GM19395 (cell line): Measurements from ENCODE around the gene GRM4.

ENCODE experiments used
- ATAC-seq: cut with Tn5 transposase; IDR thresholded peaks from one replicate; pipeline ENCODE4 v1.9.1; 2021; ENCODE audit warnings: mild to moderate bottlenecking, moderate library complexity; ENCODE audit not compliant: unreplicated experiment

The GRM4 gene

DNA sequence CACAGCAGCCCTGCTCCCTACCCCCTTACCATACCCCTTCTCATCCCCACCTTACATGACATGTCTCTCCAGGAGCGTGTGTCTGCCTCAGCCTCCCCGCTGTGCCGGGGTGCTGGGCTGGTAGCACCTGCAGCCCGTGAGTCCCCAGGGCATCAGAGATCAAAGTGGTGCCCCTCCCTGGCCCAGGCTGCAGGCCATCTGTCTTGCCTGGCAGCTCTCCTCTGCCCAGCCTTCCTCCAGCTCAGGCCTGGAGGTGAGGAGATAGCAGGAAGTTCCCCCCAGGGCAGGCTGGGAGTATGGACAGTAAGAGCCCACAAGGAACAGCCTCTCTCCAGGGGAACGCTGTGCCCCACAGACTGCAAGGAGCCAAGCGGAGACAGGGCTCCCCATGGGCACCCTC lies 35.3 kb downstream of the GRM4 start:
- ATAC-seq, result no peak

DNA sequence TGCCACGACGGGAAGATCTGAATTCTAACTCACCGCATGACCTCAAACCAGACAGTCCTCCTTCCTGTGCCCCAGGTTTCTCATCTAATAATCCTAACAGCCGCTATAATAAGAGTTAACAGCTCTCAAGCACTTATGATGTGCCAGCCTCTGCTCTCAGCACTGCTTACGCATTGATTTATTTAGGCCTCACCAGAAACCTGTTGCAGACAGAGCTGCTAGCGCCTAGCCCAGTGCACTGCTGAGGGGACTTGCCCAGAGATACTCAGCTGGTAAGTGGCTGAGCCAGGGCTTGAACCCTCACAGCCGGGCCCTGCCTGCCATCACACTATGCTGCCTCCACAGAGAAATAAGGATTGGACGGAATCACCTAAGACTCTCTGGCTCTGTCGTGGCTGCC lies 37.7 kb downstream of the GRM4 start:
- ATAC-seq, result no peak

DNA sequence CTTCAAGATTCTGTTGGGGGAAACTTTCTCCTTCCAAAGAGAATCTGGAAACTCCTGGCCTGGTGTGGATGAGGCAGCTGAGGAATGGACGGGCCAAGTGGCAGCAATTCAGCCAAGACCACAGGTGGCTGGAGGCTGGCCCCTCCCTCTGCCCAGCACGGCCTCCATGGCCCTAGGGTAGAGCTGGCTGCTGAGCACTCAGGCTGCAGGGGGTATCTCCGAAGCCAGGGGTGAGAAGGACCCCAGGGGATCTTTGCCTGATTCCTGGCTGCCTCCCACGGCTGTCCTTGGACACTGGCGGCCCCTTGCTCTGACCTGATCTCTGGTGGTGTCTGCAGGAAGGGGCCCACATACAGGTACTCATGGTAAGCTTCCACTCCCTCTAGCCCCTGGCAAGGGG lies 39.0 kb downstream of the GRM4 start:
- ATAC-seq, result no peak

DNA sequence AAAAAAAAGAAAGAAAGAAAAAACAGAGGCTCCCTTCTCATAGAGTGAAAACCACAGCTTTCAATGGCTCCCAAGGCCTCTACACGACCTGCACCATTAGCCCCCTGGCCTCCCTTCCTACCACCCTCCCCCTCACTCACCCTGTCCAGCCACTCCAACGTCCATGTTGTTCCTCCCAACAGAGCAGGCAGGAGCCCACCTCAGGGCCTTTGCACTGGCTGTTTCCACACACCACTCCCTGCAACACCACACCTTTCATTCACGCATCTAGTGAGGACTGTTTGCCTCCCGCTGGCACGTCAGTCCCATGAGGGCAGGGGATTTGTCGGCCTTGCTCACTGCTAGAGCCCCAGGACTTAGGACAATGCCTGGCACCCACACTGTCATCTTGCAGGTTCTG lies 39.5 kb downstream of the GRM4 start:
- ATAC-seq, result no peak

DNA sequence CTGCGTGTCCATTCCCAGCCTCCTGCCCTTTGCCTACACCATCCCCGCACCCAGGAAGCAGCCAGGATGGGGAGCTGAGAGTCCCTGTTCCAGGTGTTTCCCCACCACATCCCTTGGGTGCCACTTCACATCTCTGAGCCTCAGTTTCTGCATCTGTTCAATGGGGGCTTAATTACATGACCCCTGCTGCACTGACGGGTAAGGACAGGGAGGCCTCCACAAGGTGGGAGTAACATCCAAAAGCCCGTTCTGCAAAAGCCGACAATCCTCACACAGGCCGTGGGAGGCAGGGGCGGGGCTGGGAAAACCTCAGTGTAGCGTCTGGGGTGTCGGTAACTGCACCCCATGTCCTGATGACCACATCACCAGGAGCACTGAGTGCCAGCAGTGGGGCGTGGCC lies 41.3 kb downstream of the GRM4 start:
- no peak for ATAC-seq

DNA sequence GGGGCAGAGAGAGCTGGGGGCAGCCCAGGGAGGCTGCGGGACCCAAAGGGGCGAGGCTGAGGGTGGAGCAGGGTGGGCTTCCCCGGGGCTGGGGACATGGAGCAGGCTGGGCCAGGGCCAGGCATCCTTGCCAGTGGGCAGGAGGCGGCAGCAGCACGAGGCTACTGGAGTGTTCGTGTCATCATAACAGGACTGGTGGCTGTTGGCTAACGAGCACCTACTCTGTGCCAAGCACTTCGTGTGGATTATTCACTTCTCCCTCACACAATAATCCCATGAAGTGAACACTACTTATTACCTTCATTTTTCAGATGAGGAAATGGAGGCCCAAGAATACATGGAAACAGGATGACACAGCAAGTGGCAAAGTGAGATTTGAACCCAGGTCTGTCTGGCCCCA lies 41.7 kb downstream of the GRM4 start:
- ATAC-seq, result no peak

DNA sequence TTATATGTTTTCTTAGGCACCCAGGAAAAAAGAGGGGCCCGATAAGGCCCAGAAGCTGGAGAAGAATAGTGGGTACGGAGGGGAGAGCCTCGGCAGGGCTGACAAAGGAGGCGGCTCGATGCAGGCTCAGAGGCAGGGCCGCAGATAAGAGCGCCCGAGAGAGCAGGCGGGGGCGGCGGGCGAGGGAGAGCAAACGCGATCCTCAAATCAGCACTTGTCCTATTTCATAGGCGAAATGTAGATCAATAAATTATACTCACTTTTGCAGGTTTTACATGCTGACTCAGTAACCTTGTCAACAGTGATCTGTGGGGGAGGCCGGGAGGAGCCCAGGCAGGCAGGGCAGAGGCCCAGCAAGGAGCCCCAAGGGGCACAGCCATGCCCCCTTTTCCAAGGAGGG lies 42.6 kb downstream of the GRM4 start:
- no peak for ATAC-seq

DNA sequence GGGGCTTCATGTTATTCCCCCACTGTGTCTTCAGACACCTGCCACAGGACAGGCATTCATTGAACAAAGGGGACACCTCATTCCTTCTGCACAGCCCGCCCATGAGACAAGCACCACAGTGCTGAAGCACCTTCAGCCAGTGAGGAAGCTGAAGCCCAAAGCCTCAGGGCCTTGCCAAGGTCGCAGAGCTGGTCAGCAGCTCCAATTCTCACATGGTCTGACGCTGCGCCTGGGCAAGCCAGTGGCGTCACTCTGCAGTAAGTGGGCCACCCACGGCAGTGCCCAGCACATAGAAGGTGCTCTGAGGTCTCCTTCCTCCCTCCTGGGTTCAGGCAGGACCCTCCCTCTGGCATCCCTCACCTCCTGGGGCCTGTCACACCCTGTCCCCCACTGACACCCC lies 43.2 kb downstream of the GRM4 start:
- no peak for ATAC-seq

DNA sequence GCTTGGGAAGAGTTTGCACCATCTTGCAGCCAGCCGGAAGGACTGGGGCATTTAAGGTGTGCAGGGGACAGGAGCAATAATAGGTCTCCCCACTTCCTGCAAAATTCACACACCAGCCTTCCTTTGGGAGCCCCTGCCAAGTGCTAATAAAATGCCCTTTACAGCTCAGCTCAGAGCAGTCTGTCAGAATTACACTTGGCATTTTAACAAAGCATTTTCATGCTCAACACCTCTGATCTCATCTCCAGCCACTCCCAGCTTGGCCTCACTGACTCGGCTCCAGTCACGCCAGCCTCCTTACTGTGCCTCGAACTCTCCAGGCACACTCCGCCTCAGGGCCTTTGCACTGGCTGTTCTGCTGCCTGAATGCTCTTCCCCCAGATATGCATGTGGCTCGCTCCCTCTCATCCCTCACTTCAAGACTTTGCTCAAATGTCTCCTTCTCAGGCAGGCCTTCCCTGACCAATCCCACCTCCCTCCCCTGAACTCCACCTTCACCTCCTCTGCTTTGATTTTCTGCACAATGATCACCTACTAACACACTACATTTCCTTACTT lies 43.7 kb downstream of the GRM4 start:
- no peak for ATAC-seq

DNA sequence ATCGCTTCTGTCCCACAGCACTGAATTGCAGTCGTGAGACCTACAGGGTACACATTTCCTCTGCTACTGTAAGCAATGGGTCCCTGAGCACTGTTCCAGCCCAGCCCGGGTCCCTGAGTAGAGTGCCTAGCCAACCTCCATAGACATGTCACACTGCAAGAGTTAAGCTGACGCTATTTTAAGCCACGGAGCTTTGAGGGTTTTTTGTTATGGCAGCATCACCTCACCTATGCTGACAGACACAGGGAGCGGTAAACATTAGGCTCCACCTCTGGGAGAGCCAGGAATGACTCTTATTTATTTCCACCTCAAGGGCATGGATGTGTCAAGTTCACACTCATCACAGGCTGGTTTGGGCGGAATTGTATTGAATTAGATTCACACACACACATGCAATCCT lies 45.1 kb downstream of the GRM4 start:
- ATAC-seq, result no peak

DNA sequence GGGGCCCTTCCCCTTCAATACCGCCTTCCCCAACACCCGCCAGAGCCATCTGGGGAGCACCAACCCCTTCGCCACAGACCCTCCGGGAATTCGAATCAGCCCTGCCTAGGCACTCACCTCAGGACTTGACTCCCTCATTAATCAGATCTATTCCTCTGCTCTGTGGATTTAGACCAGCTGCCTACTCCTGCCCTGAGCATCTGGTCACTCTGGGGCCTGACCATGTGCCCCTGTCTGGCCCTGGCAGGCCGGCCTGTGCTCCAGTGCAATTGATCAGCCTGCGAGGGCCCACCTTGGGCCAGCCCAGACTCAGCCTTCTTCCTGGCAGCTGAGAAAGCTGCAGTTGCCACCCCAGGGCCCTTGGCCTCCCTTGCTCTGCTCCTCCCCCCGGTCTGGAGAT lies 46.0 kb downstream of the GRM4 start:
- ATAC-seq, result no peak

DNA sequence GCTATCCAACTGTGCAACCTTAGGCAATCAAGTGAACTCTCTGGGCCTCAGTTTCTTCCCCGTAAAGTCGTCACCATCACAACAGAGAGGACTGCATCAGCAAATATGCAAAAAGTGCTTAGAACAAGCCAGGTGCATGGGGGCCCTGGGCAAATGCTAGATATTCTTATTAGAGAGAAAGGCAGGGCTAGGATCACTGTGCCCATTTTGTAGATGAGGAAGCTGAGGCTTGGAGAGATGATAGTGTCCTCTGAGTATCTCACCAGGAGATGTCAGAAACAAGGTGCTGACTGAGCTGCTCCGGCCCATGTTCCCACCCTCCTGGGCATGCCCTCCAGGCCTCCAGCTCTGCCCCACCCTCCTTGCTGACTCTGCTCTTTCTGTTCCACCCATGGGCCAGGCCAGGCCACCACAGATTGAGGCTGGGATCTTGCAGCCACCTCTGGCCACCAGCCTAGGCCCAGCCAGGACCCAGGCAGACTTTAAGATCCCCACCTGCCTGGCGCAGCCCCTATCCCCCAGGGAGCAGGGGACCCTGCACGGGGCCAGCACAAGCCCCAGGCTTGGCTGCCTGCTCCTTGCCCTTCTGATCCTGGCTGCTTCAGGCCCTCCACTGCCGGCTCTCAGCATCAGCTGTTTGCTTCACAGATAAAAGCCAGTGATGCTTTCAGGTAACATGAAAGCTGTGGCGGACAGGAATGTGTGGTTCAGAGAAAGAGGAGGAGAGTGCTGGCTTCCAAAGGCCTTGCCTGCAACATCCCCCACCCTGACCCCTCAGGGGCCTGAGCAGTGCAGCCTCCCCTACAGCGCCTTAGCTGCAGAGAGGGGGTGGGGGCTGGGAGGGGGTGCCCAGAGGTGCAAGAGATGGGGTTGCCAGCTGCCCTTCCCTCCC lies 47.6 kb downstream of the GRM4 start:
- no peak for ATAC-seq

DNA sequence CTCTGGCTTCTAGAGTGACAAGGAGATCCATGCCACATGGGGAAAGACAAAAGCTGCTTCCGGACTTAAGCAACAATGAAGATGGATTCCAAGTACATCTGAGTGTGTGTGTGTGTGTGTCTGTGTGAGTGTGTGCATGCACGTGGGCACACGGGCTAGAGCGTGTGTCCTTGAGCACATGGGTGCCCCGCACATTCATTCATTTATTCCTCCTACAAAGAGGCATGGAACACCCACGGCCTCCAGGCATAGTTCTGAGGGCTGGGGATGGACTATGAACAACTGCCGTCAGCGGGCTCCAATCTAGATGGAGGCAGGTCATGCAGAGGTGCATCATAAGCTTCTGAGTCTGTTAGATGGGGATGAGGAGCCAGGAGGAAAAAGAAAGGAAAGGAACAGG lies 49.1 kb downstream of the GRM4 start:
- ATAC-seq, result no peak

DNA sequence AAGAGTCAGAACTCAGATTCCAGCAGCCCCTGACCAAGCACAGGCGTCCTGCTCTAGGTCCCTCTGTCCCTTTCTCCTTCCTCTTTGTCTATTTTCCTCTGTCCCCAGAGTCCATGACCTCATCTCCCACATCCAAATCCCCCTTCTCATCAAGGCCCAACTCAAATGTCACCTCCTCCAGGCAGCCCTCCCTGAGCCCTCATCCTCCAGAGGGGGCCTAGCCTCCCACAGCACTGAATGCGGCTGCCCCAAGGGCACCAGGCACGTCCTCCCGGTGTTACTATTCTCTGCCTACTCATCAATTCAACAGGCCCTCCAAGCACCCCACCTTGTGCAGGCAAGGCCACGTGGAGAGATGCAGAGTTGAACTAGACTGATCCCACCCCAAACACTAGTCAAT lies 49.7 kb downstream of the GRM4 start:
- no peak for ATAC-seq

DNA sequence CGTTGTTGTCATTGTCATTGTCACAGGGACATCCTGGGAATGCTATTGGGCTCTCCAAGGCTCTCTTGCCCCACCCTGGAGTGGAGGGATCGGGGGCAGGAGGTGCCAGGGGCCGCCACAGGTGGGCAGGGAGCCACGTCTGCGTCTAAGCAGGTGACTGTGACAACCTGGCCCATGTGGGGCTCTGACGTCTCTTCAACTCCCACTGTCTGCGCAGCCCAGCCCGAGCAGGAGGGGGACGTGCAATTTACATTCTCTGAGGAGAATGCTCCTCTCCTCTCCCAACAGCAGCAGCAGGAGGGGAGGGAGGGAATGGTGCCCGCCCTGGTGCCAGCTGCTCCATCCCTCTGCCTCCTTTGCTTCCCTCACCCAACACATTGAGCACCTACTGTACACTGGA lies 50.1 kb downstream of the GRM4 start:
- ATAC-seq, result no peak

DNA sequence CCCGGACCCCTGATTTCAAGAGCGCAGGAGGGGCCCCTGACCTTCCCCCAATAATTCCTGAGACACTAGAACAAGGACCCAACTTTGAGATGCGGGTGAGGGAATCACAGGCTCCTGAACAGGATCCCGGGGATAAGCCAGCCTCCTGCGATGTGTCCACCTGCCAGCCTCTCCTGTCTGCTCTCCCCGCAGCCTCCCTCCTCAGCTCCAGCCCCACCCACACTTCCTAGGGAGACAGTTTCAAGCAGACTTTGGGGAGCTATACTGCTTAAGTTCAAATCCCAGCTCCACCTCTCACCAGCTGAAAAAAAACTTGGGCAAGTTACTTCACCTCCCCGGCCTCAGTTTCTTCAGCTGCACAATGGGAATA lies 50.8 kb downstream of the GRM4 start:
- no peak for ATAC-seq

DNA sequence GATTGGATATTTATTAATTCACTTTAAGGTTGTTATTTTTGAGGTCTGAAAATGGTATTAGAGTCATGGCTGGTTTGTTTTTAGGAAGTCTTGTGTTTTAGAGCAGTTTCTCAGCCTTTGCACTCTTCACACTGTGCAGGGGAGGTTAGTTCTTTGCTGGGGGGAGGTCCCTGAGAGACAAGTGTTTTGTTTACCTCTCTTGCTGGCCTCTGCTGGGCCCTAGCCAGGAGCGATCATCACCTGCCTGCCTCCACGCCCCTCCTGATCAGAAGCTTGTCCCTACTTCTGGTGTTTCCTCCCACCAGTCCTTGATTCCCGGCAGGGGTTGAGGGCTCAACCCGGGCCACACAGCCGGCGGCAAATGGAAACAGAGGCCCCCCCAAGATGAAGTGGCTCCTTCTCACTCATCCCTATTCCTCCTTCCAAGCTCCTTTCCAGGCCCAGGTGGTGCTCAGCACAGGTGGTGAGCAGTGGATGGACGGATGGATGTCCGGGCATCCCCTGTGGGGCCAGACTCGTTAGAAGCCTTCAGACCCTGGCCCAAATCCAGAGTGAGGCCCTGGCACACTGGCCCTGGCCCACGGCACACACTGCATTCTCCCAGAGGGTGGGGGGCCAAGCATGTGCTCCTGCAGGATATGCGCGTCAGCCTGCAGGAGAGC lies 51.3 kb downstream of the GRM4 start:
- ATAC-seq, result no peak

DNA sequence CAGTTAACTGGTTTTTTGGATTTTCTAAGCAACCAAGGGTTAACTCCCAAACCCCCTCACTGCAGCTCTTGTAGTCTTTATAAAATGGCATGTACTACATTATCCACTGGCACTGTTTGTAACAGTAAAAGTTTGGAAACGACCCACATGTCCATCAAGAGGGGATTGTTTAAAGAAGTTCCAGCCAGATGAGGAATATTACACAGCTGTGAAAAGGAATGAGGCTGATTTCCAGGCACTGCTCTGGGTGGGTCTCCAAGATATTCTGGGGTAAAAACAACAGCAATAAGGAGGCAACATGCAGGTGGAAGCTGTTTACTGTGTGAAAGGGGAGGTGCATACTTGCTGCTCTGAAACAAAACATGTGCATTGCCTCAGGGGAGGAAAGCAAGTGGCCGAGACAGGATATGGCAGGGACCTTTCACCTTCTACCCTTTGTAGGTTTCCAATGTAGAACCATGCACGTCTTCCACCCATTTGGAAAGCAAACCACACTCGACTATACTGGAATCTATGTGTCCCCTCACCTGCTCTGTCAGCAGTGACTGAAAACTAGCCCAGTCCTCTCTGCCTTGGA lies 51.9 kb downstream of the GRM4 start:
- ATAC-seq, result no peak

DNA sequence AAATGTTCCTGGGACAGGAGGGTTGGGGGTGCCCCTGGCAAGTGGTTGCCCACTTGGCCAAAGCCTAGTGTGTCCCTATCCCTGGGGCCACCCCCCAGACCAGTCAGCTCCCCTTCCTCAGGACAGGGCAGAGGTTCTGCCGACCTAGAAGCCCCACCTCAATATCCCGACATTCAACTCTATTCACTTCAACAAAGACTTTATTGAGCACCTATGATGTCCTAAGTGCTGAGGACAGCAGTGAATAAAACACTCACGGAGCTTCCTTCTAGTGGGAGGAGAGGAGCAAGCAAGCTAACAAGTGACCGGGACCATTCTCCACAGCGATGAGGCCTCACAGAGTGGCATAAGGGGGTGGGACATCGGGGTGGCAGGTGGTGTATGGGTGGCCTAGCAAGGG lies 52.7 kb downstream of the GRM4 start:
- no peak for ATAC-seq

DNA sequence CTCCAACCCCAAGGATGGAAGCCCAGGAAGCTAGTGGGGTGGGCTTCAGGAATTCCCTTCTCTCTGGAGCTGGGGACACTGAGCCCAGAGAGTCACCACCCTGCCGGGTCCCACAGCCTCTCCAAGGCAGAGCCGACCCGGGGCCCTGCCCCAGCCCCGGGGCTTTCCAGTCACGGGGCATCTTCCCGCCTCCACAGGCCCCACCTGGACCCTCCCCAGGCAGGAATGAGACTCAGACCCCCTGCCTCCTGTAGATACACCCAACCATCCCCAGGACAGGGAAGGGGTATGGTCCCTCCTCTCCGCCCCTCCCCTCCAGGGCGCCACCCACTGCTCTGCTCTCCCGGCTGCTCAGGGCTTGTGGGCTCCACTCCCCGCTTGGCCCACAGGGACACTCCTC lies 53.3 kb downstream of the GRM4 start:
- no peak for ATAC-seq

DNA sequence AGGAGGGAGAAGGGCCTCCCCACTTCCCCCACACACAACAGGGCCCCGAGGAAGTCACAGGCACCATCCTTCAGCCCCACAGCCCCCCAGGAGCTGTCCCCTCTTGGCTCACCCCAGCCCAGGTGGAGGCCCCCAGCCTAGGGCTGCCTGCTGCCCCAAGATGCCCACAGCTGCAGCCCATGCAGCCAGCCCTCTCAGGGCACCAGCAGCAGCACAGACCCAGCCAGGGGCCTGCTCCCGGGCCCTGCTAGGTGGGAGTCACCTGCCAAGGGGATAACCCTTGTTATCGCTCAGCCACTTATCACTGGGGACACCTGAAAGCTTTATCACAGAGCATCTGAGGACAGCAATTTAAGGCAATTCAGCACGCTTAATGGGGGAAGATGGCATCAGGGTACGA lies 55.0 kb downstream of the GRM4 start:
- no peak for ATAC-seq

DNA sequence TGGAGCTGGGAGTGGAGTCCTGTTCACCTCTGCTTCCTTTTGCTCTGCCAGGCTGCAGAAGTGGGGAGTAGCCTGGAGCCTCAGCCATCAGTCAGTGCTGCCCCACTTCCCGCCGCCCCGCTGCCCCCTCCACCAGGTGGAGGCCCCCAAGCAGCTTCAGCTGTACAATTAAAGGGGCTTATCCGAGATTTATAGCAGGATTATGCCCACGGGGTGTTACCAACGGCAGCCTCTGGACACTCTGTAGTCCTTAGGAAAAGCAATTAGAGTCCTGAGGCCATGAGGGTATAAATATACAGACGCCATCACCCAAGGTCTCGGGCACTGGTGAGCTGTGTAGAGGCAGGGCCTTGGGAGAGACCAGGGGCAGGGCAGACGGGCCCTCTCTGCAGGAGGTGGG lies 55.4 kb downstream of the GRM4 start:
- ATAC-seq, result no peak
